SW480 (cell line): ENCODE data around the gene LZTFL1.
"Not testable (repeated sequence)": the region's sequence is repeated elsewhere in the genome, so short reads cannot be mapped to it uniquely, and the experiment has no call there.

Experiments used
- DNase-seq: peaks from one replicate; pipeline ENCODE4 v3.0.0-alpha.2; 2016; ENCODE audit warnings: low spot score

The LZTFL1 gene

DNA sequence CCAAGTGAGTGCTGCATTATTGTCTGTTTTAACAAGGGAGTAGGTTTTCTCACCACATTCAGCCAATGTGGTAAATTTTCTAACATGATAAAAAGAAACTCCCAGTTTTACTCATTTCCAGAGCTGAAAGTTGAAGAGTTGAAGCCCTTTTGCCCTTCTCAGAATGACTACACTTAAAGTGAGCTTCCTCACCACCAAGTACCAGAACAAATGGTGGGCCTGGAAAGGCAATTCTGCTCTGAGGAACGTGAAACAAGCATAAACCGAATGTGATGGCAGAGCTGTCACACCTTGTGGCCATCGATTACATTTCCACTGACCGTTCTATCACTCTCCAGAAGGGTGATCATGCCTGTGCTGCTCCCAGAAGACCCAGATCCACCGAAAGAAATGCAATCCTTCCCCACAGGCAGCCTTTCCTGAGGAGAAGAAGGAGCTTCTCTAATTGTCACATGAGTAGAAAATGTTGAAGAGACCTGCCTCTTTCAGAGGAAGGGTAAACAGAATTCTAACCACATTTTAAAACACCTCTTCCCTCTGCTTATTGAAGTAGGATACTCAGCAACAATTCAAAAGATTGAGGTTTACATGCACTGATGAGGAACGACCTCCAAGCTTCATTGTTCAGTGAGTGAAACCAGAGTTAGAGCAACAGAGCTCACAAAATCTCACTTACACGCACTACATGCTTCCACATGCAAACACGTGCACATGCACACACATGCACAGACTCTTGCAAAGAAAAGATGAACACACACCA is 23.0 kb upstream of the LZTFL1 start:
- no peak for DNase-seq

DNA sequence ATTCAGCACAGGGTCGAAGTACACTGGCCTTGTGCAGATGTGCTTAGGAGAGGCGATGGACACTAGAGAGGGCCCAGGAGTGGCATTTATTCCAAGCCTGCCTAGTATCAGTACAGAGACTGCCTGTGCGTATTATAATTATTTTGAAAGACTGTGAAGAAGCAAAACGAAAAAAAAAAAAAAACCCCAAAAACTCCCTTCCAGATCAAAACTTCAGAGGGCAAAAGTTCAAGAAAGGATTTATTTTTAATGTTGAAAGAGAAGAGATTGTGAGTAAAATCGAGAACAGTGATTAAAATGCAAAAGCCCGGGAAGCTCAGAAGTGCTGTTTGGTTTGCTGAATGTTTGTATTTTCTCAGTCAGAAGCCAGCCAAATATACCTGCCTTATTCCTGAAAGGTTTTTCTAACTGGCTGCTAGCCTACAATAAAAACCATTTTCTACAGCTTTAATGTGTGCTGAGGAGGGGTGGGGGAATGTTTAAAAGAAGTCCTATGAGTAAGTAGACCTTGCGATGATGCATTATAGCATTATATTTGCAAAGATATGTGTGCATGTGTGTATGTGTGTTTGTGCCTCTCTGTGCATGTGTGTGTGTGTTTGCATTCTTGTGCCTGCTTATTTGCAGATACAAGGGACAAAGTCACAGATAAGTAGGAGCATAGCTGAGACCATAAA is 19.3 kb upstream of the LZTFL1 start:
- no peak for DNase-seq

DNA sequence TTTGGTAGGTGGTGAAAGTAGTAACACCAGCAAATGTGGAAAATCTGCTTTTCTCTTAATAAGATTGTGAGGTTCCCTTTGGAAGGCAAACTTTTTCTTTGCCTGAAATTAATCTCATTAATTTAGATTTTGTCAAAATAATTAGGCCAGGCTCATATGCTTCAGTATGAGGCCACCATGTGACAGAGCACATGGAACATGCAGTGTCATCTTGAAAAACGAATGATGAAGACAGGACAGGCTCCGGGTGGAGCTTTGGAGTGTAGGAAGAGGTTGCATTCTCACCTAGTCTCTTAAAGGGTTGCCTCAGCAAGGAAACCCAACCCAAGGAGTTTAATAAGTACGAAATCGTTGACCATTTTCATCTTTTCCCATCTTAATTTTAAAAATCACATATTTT is 18.6 kb upstream of the LZTFL1 start:
- no peak for DNase-seq

DNA sequence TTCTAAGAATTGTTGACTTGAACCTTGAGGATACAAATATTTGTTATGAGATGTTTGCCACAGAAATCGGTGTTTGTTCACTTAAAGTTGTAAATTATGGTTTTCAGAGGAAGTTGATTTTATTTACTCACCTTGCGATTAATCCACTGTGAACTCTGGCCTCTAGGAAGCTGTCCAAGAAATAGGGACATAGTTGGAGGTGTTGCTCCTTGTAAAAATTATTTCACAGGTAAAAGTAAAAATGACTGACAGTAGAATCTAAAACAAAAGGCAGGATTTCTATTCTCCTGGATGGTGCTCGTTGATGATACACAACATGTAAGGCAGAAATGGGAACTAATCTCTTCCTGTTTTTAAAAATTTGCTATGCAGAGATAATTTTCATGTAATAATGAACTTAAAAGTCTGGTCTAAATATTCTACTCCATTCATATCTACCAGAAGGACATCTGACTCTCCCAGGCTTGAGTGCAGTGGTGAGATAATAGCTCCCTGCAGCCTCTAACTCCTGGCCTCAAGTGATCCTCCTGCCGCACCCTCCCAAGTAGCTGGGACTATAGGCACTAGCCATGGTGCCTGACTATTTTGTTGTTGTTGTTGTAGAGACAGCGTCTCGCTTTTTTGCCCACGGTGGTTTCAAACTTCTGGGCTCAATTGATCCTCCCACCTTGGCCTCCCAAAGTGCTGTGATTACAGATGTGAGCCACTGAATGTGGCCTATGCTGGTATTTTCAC is 17.1 kb upstream of the LZTFL1 start:
- DNase-seq, result no peak

DNA sequence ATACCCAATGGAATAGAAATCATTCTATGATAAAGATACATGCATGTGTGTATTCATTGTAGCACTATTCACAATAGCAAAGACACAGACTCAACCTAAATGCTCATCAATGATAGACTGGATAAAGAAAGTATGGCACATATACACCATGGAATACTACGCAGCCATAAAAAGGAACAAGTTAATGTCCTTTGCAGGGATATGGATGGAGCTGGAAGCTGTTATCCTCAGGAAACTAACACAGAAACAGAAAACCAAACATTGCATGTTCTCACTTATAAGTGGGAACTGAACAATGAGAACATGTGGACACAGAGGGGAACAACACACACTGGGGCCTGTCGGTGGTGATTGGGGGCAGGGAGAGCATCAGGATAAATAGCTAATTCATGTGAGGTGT is 15.1 kb upstream of the LZTFL1 start:
- DNase-seq, result not testable (repeated sequence)

DNA sequence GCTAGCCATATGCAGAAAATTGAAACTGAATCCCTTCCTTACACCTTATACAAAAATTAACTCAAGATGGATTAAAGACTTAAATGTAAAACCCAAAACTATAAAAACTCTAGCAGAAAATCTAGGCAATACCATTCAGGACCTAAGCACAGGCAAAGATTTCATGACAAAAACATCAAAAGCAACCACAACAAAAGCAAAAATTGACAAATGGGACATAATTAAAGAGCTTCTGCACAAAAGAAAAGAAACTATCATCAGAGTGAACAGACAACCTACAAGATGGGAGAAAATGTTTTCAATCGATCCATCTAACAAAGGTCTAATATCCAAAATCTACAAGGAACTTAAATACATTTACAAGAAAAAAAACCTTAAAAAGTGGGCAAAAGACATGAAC is 14.4 kb upstream of the LZTFL1 start:
- DNase-seq, result not testable (repeated sequence)

DNA sequence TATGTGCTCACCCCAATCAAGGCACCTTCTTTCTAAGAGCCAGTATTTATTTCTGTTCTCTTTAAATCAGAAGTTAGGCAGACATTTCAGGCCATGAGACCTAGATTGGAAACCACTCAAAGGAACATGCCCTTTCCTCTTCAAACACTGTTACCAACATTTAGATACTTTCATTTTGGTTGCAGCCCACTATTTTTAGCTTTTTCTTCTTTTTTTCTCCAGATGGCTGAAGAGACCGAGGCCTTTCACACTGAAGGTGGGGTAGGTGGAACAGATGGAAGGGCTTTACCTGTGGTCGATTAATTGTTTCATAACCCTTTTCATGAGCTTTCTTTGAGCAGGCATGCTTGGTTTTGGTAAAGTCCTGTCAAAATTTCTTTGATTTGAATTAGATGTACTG is 10.9 kb upstream of the LZTFL1 start:
- no peak for DNase-seq

DNA sequence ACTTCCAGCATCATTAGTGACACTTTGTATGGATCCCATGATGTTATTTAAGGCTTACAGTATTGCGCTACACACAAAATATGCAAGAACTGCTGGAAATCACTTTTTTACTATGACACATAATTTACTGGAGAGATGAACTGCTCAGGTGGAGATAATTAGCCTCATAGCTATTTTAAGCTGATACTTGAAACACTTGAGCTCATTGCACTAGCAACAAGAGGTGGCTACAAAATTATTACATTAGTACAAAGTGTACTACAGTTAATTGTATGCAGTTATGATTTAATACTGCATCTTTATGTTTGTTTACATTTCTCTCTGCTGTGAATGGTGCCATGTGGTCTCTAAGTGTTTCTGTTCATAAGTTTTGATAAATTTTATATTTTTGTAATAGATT is 6.5 kb upstream of the LZTFL1 start:
- DNase-seq, result no peak

DNA sequence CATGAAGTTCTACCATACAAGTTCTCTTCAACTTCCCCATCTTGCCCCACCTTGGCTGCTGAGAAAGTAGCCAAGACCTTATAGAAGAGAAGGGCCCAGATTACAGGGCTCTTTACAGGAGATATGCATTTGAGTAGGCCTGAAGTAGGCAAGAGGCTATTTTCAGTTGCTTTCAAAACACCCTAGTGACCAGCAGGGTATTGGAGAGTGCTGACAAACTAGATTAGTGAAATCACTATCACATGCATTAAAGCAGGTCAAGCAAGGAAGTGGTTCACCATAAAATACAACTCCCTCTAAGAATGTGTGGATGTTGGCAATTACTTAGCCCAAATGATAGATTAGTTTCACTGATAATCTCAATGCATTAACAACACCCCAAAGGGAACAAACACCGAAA is 2.7 kb upstream of the LZTFL1 start:
- no peak for DNase-seq

DNA sequence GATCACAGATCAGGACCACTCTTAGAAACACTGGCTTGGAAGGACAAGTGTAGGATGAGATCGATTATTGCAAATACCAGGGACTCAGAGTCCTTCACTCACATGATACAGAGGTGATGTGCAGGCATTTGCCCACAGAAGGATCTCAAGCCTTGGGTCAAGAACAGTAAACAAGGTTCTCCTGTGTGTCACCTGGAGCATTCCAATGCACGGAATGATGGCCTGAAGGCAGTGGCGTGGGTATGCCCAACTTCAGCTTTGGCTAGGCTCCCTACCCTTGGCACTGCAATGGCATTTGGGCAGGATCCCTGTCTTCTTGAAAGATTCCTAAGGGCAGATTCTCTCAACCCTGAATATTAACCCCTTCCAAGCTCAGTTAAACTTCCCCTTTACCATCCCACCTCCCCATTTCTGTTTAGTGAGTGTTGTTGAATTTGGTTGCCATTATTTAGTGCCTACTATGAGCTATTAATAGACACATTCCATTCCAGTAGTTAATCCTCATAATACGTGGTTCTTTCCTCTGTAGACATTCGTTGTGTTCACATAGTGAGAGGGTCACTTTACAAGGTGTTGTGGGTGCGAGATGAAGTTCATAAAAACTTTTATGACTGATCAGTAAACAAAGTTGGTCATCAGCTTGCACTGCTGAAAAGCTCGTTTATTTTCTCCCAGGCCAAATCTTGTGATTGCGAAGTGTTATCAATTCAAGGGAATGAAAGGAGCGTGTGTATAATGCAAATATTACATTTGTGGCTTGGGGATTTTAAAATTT is 1.1 kb upstream of the LZTFL1 start:
- no peak for DNase-seq

DNA sequence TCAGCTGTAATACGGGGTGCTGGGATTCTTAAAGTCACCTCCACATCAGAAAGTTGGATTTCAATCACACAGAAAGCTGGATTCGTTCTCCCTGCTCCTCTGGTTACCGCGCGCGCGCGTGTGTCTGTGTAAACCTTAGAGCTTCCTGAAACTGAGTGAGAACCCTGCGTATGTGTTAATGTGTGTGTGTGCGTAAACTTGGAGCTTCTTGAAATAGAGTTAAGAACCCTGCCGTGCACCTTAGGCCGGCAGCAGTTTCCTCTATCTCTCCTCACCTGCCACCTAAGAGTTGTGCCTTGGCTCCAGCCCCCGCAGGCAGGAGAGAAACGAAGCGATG is 531 bp downstream of the LZTFL1 start:
- peak; percentile 43 for DNase-seq

DNA sequence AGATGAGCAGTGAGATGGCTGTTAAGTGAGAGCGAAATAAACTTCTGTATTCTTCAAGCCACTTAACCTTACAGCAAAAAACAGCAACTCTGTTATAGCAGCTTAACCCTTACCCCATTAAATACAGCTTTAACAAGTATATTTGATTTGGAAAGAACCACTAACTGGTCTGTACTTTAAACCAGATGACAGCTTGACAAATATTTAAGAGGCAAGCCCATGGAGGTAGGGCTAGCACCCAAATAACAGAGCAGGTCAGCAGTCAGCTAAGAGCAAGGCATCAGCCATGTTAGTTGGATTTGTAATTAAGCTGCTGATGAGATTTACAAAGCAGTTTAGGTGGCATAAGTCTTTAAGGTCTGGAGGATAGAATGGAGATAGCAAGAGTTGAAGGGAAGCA is 3.5 kb downstream of the LZTFL1 start:
- DNase-seq, result no peak

DNA sequence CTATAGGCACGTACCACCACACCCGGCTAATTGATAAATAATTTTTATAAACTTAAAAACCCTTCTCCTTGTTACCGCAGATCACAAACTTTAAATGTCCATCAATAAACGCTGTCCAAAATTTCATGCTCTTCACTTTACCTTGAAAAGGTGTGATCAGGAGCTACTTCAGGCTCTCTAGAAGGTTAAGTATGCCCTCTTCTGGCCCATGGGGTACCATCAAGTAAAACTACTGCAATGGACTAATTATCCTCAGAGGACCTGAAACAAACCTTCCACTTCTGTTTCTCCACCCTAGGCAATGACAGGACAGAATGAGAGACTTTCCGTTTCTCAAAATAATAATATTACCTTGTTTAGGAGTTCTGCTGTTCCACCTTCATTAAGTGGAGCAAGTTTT is 9.2 kb downstream of the LZTFL1 start:
- peak; percentile 50 for DNase-seq

DNA sequence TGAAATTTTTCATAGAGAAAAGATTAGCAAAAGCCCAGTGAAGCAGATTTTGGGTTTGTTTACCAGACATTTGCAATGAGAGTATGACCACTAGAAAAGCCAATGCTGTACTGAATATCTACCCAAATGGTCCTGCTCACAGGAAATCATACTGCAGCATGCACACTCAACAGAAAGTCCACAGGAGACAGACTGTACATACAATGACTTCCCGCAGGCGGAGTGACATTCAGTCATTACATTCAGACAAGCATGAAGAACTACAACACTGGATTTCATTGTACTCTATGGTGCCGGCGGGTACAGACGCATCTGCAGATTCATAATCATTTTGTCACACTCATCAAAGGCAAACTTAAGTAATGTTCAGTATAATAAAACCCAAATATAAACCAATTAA is 11.8 kb downstream of the LZTFL1 start:
- DNase-seq, result no peak

DNA sequence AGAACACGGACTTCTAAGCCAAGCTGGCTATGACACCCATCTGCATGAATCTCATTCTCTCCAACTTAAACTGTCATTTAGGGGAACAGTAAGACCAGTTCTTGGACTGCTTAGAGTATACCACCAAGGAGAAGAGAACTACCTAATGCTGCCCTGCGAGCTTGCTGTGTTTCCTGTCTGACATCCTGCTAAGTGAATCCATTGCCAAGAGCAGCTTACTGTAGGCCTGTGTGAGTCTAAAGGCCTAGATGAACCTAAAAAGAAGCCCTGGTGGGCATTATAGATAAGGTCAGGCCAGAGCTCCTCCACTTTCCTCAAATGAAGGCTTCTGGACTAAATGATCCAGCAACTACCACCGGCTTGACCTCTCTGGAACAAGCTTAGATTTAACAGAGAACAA is 15.0 kb downstream of the LZTFL1 start:
- no peak for DNase-seq

DNA sequence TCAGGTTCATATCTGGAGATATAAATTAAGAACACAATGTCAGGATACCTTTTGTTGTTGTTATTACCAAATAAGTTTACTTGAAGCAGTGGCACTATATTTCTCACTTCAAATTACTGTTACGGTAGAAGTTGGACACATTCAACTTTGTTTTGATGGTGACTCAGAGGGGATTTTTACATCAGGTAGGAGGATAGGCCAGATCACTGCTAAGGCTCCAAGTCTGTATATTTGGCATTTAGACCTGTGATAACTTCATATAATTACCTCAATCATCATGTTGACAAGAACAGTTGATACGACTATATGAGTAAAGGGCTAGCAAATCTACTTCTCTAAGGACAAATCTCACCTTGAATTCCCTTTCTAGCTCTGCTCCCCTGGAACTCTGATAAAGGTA is 15.6 kb downstream of the LZTFL1 start:
- DNase-seq, result no peak

DNA sequence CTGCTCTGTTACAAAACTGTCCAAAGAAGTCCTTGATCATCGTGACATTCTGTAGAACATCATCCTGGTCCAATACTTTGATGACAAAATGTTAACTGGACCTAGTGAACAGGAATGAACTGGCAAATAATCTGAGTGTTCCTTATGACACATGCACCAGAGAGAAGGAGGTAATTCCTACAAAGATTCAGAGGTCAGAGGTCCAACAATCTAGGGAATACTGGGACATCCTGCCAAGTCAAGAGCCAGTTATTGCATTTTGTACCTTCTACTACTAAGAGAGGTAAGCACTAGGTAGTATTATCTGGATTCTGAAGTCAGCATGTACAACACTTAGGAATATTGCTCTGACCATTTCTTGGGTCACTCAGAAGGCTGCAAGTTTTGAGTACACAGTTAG is 20.8 kb downstream of the LZTFL1 start:
- no peak for DNase-seq

DNA sequence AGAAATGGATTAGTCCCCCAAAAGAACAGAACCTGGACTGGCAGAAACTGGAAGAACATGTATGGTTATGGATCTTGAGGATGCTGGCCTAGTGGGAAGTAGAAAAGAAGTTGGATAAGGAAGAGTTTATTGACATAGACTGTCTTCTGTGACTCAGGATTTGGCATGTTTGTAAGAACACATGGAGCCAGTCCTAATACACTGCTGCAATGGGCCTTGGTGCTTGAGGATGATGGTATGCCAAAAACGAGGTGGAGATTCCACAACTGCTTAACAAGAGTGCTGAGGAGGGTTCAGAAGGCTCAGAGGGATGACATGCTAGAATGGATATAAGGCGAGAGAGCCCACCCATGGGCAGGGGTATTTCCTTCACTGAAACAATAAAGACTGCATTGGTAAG is 22.4 kb downstream of the LZTFL1 start:
- DNase-seq, result no peak

DNA sequence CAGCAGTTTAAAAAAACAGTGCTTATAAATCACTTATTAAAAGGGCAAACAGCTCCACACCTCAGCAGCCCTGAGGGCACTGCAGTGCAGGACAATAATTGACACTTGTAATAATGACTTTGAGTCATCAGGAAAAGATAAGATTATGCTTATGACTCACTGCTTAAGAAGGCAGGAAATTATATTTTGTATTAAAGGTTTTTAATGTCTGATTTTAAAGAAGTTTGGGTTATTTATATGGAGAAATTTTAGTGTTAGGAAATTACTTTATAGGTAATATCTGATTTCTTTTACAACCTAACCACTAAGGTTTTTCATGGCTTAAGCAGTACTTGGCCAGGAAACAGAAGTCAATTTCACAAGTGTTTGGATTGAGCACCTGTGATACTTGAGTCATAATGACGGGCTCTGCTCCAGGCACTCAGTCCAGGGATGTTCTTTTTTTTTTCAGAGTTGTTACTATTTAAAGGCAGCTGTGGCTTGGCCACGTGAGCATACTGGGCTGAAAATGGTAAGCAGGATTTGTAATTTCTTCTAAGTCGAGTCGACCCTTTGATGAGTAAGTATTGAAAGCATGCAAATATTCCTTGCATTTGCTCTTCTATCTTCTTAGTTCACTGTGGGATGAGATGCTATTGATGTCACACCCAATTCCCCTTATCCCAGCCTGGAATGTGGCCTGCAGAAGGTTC is 23.9 kb downstream of the LZTFL1 start:
- DNase-seq, result peak; percentile 80

DNA sequence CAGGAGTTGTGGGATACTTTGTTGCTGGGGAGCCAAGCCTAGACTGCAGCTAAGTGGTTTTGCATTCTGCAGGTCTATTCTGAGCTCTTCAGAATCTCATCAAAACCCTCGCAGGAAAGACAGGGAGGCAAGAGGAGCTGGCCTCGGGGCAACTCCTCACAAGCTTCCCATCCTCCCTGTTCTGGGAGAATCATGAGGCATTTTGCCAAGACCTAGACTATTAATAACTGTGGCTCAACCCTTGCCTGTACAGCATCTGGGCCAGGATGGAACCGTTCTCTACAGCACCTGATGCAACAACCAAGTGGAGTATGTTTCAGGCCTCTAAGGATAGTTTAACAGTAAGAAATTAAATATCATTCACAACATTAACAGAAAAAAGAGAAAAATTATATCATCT is 25.4 kb downstream of the LZTFL1 start:
- DNase-seq, result no peak

DNA sequence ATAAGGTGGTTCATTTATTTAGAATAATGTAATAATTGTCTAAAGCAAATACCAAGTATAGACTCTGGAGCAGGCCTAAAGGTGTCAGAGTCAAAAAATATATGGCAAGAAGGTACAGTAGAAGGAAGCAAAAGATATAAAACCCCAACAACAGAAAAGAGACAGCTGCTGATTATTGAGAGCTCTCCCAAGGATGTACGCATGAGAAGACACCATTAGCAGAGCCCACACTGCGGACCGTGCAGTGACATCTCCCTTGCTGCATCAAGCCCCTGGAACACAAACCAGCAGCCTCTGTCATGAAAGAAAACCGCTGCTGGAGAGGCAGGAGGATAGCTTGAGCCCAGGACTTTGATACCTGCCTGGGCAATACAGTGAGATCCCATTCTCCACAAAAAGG is 27.6 kb downstream of the LZTFL1 start:
- no peak for DNase-seq
